GM21515 (cell line): ENCODE measurements around the gene S100A12.

ENCODE experiments used
- ATAC-seq: cut with Tn5 transposase; IDR thresholded peaks from one replicate; pipeline ENCODE4 v1.9.1; 2021; ENCODE audit not compliant: unreplicated experiment

The S100A12 gene

GRCh38 chr1:153370146-153370545, 5.3 kb downstream of the S100A12 start:
- no peak for ATAC-seq

- no peak for ATAC-seq
These were observed 6.9 kb downstream of the S100A12 start for GRCh38 chr1:153368495-153368894.

- ATAC-seq = no peak
These were observed 8.3 kb downstream of the S100A12 start for GRCh38 chr1:153367090-153367489.

- ATAC-seq = no peak
These were observed 9.2 kb downstream of the S100A12 start for GRCh38 chr1:153366261-153366660.

GRCh38 chr1:153365696-153366095, 9.7 kb downstream of the S100A12 start:
- no peak for ATAC-seq

- no peak for ATAC-seq
These were observed 10.4 kb downstream of the S100A12 start for GRCh38 chr1:153364766-153365666.

GRCh38 chr1:153364156-153364555, 11.3 kb downstream of the S100A12 start:
- no peak for ATAC-seq

GRCh38 chr1:153363641-153364040, 11.8 kb downstream of the S100A12 start:
- ATAC-seq = no peak

GRCh38 chr1:153362187-153362775, 13.1 kb downstream of the S100A12 start:
- no peak for ATAC-seq

GRCh38 chr1:153361480-153362109, 13.8 kb downstream of the S100A12 start:
- ATAC-seq = no peak

- ATAC-seq = no peak
These were observed 14.6 kb downstream of the S100A12 start for GRCh38 chr1:153360592-153361479.

- no peak for ATAC-seq
These were observed 15.2 kb downstream of the S100A12 start for GRCh38 chr1:153360190-153360589.

- no peak for ATAC-seq
These were observed 16.2 kb downstream of the S100A12 start for GRCh38 chr1:153359241-153359640.

- no peak for ATAC-seq
These were observed 16.8 kb downstream of the S100A12 start for GRCh38 chr1:153358691-153358975.

GRCh38 chr1:153357853-153358690, 17.3 kb downstream of the S100A12 start, which contains the start of gene S100A9:
Gene S100A9 (plus strand): TSS chr1:153357854. CDS start chr1:153358284, 430 bp downstream.
- no peak for ATAC-seq

GRCh38 chr1:153357076-153357852, 18.2 kb downstream of the S100A12 start:
- no peak for ATAC-seq

GRCh38 chr1:153356392-153357075, 18.9 kb downstream of the S100A12 start:
- ATAC-seq = no peak

GRCh38 chr1:153355445-153356071, 19.9 kb downstream of the S100A12 start:
- no peak for ATAC-seq
